PFSK-1 (cell line): ENCODE data around the gene NLGN2.

Experiments
- FOXP2 ChIP-seq: optimal IDR thresholded peaks from 2 replicates; pipeline ENCODE3; 2011; ENCODE audit warnings: borderline replicate concordance, control low read depth, inconsistent platforms; ENCODE audit not compliant: insufficient read depth; ENCODE audit errors: extremely low read length, extremely low read depth
- POLR2AphosphoS5 ChIP-seq: IDR thresholded peaks from 2 replicates; pipeline ENCODE4 v1.6.1; 2012; ENCODE audit warnings: low read depth, mild to moderate bottlenecking, control low read depth, low read length, moderate library complexity
- REST ChIP-seq, 2 experiments: IDR thresholded peaks; 2 replicates each; pipeline versions ENCODE4 v1.6.1 to v1.8.0; 2011 to 2012; ENCODE audit warnings: low read depth in 2 of 2, low read length in 2 of 2, control low read depth in 1 of 2, inconsistent platforms in 1 of 2, mild to moderate bottlenecking in 1 of 2, moderate library complexity in 1 of 2; ENCODE audit not compliant: insufficient read depth in 1 of 2
- SIN3A ChIP-seq: IDR thresholded peaks from 2 replicates; pipeline ENCODE4 v1.6.1; 2012; ENCODE audit warnings: mild to moderate bottlenecking, low read length, moderate library complexity, borderline replicate concordance; ENCODE audit not compliant: insufficient read depth
- TAF1 ChIP-seq: IDR thresholded peaks from 2 replicates; pipeline ENCODE4 v1.6.1; 2012; ENCODE audit warnings: low read length, control low read depth, borderline replicate concordance; ENCODE audit not compliant: insufficient read depth

Gene NLGN2

GRCh38 chr17:7408863-7409262 is 1.2 kb downstream of the NLGN2 start:
- TF ChIP-seq SIN3A, result no peak
- no peak for TF ChIP-seq TAF1
- no peak for TF ChIP-seq REST (IDR thresholded peaks at IDR 0.05; ENCODE audit: insufficient read depth in 1 of 2, low read depth in 2 of 2, low read length in 2 of 2)
- TF ChIP-seq FOXP2, result no peak
- TF ChIP-seq POLR2AphosphoS5, result no peak

- TF ChIP-seq TAF1, result no peak
- no peak for TF ChIP-seq SIN3A
- no peak for TF ChIP-seq REST (IDR thresholded peaks at IDR 0.05; ENCODE audit: insufficient read depth in 1 of 2, low read depth in 2 of 2, low read length in 2 of 2)
- no peak for TF ChIP-seq POLR2AphosphoS5
- no peak for TF ChIP-seq FOXP2
Observed at GRCh38 chr17:7409716-7410115, 2.1 kb downstream of the NLGN2 start.

GRCh38 chr17:7410634-7411426 is 3.2 kb downstream of the NLGN2 start:
- no peak for TF ChIP-seq TAF1
- no peak for TF ChIP-seq POLR2AphosphoS5
- no peak for TF ChIP-seq FOXP2
- no peak for TF ChIP-seq REST (IDR thresholded peaks at IDR 0.05; ENCODE audit: insufficient read depth in 1 of 2, low read depth in 2 of 2, low read length in 2 of 2)
- no peak for TF ChIP-seq SIN3A

GRCh38 chr17:7411427-7411750 is 3.7 kb downstream of the NLGN2 start:
- TF ChIP-seq TAF1, result no peak
- TF ChIP-seq SIN3A, result no peak
- no peak for TF ChIP-seq POLR2AphosphoS5
- TF ChIP-seq FOXP2, result no peak
- TF ChIP-seq REST (IDR thresholded peaks at IDR 0.05; ENCODE audit: insufficient read depth in 1 of 2, low read depth in 2 of 2, low read length in 2 of 2), result no peak

- no peak for TF ChIP-seq POLR2AphosphoS5
Observed at GRCh38 chr17:7413346-7413985, 5.8 kb downstream of the NLGN2 start.
